Endometrial microvascular endothelial cells (primary cell): ENCODE measurements around the gene XCR1. TPM values are rescaled to one million over a fixed set of nuclear protein-coding genes. Genes with fewer than 3 reads are reported as not detected.

Experiments
- in situ Hi-C: cut with HindIII; loops from 2 replicates; pipeline ENCODE4 v1.10.0; 2017; ENCODE audit warnings: low sequenced_read_pairs, low pct_unique_long_range_greater_than_20kb; ENCODE audit errors: inconsistent ontology term
- total RNA-seq: library from RNA; depleted of rRNA; stranded (reverse); fragments of >200 nt; gene quantifications from one replicate; pipeline ENCODE4 v1.2.3, GENCODE V29; 2015; ENCODE audit errors: inconsistent ontology term

The XCR1 gene
- total RNA-seq, 1 donor from 2014 or later, result not detected

DNA sequence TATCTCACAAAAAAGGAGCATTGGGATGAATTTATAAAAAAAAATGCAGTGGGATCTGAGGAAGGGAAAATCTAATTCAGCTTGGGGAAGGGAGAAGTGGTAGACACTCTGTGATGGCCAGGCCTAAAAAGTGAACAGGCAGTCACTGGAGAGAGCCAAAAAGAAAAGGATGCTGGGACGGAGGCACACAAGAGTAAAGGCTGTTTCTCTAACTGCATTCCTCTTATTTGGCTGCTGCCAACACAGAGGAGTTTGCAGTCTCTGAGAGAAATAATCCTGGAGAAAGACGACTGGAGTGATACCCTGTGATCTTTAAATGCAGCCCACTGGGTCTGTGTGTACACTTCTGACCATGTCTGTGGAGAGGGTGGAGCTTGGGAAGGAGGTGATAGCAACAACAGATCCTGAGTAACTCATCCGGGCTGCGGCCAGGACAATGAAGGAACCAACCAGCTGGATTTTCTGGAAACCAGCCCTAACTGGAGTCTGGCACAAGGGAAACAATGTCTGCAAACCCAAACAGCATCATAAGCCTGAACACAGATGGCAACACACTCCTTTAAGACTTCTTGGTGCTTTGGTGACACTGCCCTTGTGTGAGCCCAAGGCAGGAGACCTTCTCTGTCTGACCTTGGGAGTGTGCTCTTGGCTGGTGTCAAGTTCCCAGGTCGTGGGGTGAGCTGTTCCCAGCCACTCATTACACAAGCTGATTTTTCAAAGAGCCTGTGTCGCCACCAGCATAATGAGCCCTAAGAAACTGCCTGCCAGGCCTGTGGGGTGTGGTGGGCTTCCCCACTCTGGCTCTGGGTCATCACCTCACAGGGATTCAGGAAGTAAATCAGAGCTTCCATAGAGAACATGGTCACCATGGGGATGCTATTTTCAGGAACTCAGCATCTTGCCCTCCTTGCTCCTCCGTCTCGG is 39.7 kb downstream of the XCR1 start:
- in situ Hi-C loops, result no loop called here

- in situ Hi-C loops, result no loop called here
Observed at GRCh38 chr3:45986303-45986982, 40.8 kb downstream of the XCR1 start.

DNA sequence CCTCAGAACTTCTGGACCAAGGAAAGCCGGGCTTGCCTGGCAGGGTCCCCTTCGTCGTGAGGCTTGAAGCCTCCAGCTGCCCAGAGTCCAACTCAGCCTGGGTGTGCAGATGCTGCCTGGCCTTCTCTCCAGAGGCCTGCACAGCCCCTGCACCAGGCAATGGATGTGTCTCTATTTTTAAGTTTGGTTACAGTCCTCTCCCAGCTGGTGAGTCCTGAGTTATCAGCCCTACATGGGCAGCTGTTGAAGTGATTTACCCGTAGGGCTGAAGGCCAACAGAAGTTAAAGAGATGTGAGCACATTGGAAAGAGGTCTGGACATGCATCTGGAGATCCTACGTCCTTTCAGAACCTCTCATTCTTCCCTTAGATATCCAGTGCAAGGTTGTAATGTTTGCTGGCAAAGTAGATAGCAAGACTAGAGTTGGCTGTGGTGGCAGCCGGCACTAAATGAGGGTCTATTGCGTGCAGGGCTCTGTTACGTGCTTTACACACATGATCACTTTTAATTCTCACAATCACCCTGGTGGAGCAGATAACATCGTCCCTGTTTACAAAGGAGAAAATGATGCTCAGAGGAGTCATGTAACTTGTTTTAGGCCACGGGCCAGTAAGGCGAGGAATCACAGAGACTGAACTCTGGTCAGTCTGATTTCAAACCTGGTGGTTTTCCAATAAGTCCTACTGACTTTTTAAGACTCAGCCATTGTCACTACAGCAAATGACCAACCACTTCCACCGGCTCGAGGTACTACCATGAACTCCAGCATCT is 41.6 kb downstream of the XCR1 start:
- in situ Hi-C loops, result no loop called here

- in situ Hi-C loops, result no loop called here
Observed at GRCh38 chr3:45984331-45985312, 42.7 kb downstream of the XCR1 start.

- in situ Hi-C loops, result no loop called here
Observed at GRCh38 chr3:45983770-45984169, 43.5 kb downstream of the XCR1 start.

DNA sequence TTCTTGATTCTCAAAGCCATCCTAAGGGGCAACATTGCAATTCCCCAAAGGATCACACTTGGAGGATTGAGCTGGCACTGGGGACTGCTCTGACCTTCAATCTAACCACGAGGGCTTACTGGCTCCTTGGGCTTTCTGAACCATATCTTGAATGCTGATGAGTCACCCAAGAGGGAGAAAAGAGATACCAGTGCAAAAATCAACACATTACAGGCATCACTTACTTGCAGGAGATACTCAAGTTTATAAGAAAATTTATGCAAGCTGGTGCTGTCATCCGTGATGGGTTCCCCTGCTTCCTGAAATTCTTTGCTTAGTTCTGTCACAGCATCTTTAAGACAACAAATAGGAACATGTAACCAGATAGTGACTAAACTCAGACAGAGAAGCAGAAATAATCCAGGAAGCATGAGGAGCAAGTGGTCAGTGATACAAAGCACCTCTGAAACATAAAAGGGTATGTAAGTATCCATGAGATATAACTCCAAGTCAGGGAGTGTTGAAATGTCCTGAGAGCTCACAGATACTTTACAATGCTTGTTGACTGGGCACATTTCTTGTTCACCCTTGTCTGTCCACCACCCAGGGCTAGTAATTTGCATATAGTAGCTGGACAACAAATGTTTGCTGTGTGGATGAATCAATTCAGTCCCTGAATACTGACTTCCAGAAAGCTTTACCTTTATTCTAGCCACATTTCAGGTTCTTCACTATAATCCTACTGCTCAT is 45.8 kb downstream of the XCR1 start:
- in situ Hi-C loops, result no loop called here

DNA sequence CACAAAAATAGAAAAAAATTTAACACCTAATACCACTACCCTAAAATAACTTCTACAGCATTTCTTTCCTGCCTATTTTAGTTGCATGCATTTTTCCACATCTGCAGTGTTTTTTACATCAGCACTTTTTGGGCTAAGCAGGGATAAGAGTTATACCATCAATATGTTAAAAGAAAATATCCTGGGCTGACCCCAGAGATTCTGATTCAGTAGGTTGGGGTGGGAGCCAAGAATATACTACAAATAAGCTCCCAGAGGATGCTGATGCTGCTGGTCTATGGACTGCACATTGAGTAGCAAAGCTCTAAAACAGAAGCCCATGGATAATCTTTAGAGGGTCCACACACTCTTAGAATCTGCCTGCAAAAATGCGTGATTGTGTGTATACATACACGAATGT is 46.5 kb downstream of the XCR1 start:
- in situ Hi-C loops, result no loop called here

DNA sequence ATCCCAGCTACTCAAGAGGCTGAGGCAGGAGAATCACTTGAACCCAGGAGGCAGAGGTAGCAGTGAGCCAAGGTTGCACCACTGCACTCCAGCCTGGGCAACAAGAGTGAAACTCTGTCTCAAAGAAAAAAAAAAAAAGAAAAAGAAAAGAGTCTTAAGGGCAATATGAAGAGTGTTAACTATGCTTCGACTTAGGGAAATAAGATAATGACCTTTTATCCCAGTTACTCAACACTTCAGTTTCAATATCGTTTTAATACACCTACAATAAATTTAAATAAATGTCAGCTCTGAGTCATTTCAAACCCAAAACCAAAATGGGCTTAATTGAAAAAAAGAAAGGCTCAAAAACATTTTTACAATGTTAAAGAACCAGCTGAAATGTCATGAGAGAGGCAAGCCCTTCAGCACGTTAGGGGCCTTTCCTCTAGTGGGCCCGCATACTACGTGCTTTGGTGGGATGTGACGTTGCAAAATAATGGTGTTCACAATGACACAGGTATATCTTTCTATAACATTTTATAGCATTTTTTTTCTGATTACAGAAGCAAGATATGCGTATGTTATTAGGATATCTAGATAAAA is 47.0 kb downstream of the XCR1 start:
- in situ Hi-C loops, result no loop called here

DNA sequence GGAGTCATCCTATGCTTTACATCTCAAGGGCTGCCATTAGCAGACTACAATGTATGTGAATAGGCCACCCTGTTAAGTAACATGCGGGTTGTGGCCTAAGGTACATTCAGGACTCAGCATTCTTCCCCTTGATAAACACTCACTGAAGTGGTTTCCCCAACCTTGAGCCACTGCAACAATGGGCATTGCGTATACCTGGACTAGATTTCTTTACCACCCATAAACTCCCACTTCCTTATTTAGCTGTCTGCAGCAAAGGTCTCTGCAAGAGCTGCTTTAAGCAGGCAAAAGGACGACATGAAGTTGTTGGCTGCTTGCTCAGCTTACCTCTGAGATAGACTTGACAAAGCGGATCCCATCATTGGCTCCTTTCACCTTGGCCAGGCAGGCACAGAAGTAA is 47.9 kb downstream of the XCR1 start:
- in situ Hi-C loops, result no loop called here

DNA sequence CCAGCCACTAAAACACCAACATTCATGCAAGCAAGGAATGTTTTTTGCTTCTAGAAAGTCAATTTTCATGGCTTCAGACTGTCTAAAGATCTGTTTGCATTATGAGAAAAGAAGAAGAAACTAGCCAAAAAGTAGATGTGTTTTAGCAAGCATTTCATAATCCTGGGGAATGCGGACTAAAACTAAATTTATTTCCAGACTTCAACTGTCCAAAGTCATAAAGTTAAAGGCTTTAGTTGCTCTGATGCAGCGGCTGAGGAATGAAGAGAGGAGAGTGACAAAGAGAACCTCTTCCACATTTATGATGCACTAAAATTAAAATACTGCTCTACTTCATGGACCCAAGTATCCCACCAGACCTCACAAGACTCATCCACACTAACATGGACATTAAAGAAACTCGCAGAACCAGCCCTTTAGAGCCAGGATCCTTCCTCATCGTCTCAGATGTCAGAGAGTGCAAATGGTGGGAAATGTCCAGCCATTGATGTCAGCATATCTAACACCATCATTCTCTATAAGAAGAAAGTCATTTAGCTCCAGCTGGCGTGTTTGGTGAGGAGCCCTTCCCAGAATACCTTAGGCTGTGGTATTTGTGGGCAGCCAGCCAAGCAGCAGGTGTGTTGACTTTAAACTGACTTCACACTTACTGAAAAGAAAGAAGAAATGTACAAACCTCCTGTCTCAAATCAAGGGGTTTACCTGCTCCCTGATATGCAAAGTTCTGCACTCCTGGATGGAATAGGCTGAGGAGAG is 49.1 kb downstream of the XCR1 start:
- in situ Hi-C loops, result no loop called here

- in situ Hi-C loops, result no loop called here
Observed at GRCh38 chr3:45976191-45977091, 50.8 kb downstream of the XCR1 start.

DNA sequence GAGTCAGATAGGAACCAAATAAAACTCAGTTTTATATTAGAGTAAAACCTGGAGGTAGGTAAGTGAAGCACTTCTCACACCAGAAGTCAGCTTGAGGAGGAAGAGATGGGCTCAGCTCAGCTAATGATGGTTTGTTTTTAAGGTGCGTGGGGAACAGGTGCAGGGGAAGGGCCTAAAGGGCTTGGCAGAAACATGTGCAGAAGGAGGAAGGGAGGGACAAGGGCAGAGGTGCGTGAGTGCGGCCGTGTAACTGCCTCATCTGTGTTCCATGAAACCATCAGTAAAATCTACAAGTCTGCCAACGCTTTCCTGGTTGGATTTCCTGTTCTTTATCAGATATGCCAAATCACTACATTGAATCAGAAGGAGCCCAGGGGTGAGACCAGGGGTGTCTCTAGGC is 51.6 kb downstream of the XCR1 start:
- in situ Hi-C loops, result no loop called here

DNA sequence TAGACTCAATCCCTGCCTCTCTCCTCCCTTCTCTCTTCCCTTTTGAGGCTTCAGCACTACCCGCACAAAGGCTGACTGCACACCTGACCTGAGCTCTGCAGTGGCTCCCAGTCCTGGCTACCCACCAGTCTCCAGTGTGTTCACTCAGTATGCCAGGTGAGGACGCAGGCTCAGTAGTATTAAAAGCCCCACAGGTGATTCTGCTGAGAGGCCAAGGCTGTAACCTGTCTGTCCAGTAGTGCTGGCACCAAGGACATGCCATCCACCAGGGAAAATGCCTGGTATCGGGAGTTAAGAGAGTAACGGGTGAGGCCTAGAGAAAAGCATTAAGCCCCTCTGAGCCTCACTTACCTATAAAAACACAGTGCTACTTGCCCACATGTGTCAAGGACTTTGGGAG is 52.6 kb downstream of the XCR1 start:
- in situ Hi-C loops, result no loop called here

DNA sequence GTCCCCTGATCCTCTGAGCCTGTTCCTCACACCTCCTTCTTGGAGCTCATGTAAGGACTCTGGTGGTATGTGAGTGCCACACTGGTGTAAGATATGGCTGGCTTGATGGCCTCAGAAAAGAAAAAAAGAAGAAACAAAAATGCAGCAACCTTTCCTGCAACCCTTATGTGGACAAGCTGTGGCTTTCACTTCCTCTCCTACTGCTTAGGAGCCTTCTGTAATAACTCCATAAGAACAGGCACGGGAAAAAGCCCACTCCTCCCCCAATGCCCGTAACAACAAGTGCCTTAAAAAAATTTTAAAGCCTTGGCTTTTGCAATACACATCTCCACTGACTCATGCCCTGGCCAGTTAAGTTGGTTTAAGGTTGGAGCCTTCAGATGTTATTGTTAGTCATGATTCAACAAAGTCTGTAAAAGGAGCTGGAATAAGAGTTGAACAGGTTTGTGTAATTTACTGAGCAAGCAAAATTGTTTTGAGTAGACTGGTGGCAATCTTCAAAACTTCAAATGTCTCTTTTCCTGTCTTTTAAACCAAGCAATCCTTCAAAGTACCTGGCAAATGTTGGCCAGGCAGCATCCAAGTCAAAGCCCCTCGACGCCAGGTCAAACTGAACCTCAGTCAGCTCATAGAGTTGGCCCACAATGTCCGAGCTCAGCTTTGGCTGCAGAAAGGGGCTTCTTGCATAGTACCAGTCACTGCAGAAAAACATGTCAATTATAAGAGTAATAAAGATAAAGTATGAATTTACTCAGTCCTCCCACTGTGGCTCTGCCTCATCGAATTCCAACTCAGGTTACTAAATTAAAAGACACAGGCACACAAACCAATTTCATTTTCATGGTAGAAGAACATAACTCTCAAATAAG is 54.5 kb downstream of the XCR1 start:
- in situ Hi-C loops, result no loop called here

GRCh38 chr3:45969953-45970352 is 57.3 kb downstream of the XCR1 start:
- in situ Hi-C loops, result no loop called here
